SJCRH30 (cell line): ENCODE data around the gene BMPR1A. TPM values are rescaled to one million over a fixed set of nuclear protein-coding genes. Genes with fewer than 3 reads are reported as not detected.

Experiments
- DNase-seq, 2 experiments: peaks; one replicate each; pipeline ENCODE4 v3.0.0-alpha.2; 2015 to 2020
- H3K27ac ChIP-seq: fragments of 250-450 bp; sonication (Bioruptor Pico); 2 replicates; pipeline ENCODE4 v1.5.1; 2020; ENCODE audit warnings: mild to moderate bottlenecking, moderate library complexity
- H3K27me3 ChIP-seq: fragments of 250-450 bp; sonication (Bioruptor Pico); 2 replicates; pipeline ENCODE4 v1.5.1; 2020; ENCODE audit warnings: mild to moderate bottlenecking, moderate library complexity
- H3K36me3 ChIP-seq: fragments of 250-450 bp; sonication (Bioruptor Pico); 2 replicates; pipeline ENCODE4 v1.5.1; 2020; ENCODE audit warnings: mild to moderate bottlenecking, moderate library complexity
- H3K4me1 ChIP-seq: fragments of 250-450 bp; sonication (Bioruptor Pico); 2 replicates; pipeline ENCODE4 v1.5.1; 2020; ENCODE audit warnings: mild to moderate bottlenecking, moderate library complexity
- H3K4me3 ChIP-seq: fragments of 250-450 bp; sonication (Bioruptor Pico); 2 replicates; pipeline ENCODE4 v1.5.1; 2020; ENCODE audit warnings: mild to moderate bottlenecking, moderate library complexity
- H3K9me3 ChIP-seq: fragments of 250-450 bp; sonication (Bioruptor Pico); replicated peaks from 2 replicates; pipeline ENCODE4 v1.5.1; 2020; ENCODE audit warnings: mild to moderate bottlenecking, moderate library complexity
- total RNA-seq: library from RNA; depleted of rRNA; stranded (reverse); fragments of >200 nt; shearing (Covaris generic); gene quantifications from 2 replicates; pipeline ENCODE4 v1.2.3, GENCODE V29; 2014

The BMPR1A gene
- total RNA-seq, 1 experiment from 2014 or later = 36.3 TPM

DNA sequence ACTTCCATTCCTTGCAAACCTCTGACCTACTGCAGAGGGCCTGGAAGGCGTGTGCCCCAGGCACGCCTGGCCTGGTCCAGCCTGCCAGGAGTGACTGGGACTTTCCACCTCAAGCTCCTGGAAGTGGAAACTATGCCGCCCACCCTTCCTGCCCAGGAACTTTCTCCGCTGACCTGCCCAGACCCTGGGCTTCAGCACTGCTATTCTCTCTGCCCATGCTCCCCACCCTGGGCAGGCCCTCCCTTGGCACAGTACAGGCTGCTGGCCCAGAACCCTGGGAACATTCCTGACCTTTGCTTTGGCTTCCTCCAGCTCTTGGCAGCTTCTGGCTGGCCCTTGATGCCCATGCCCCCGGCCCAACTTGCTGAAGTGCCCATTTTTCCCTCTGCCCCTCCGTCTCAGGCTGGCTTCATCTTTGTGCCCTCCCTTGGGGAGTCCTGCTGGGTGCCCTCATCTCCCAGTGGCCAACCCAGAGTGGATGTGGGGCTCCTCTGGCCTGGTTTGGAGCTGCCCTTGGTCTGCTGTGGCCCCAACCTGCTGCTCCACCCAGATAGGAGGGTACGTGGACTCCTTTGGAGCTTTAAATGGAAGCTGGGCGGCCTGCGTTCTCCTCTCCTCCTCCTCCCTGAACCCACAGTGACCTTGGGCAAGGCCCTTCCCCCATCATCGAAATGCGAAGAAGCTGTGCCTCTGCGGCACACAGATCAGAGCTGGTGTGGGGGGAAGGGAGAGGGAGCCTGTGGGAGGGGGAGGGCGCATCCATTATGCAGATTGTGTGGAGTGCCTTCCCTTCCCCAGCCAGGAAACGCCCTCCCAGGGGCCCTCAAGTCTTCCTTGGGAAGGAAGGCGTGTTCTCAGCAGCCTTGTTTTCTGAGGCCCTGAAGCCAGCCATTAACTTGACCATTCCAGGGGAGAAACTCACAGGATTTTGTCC lies 197.6 kb downstream of the BMPR1A start:
- no peaks in the 10 kb centered on the region for H3K9me3 ChIP-seq
- no peak overlapping the region for H3K4me3 ChIP-seq
- no peak for DNase-seq

DNA sequence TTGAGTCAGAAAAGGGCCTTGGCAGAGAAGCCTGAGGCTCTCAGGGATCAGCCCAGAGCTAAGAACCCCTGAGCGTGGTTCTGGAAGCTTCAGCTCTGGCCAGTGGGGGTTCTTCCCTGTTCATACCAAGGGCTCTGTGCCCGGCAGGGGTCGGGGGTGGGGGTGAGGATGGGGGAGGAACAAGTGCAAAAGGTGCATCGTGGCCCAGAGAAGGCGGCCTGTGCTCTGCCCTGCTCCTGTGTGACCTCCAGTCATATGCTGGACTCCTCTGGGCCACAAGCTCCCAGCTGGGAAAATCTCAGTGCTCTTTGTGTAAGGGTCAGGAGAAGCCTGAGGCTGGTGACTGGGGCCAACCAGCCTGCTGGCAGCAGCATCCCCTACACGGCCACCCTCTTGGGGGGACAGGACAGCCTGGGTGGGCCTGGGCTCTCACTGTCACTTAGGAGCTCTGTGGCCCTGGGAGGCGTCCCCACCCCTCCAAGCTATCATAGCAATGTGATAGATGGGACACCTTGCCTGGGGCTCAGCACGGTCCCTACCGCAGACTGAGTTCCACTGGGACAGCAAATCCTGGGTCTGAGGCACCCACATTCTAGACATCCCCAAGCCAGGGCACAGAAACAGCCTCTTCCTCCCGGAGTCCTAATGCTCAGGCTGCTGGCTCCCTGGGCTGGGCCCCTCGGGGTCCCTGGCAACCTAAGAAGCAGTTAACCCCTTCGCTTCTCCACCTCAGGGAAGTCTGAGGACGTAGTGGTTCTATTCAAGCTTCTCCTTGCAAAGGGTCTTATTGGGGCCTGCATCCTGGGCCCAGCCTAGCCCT lies 198.5 kb downstream of the BMPR1A start:
- Histone ChIP-seq H3K36me3 (no peaks in the 10 kb centered on the region), H3K27ac (no peak overlapping the region), H3K27me3 (no peaks in the 10 kb centered on the region), H3K4me1 (peaks cover 21% of the 10 kb centered on the region), H3K4me3 (no peak overlapping the region), H3K9me3 (no peaks in the 10 kb centered on the region)
- no peak for DNase-seq

More for the DNA sequence above, 197.6 kb downstream of the BMPR1A start:
- H3K36me3 ChIP-seq = no peaks in the 10 kb centered on the region
- no peaks in the 10 kb centered on the region for H3K27me3 ChIP-seq
- H3K27ac ChIP-seq = no peak overlapping the region
- peaks cover 12% of the 10 kb centered on the region; the same call in 1 of the 2 replicates for H3K4me1 ChIP-seq

DNA sequence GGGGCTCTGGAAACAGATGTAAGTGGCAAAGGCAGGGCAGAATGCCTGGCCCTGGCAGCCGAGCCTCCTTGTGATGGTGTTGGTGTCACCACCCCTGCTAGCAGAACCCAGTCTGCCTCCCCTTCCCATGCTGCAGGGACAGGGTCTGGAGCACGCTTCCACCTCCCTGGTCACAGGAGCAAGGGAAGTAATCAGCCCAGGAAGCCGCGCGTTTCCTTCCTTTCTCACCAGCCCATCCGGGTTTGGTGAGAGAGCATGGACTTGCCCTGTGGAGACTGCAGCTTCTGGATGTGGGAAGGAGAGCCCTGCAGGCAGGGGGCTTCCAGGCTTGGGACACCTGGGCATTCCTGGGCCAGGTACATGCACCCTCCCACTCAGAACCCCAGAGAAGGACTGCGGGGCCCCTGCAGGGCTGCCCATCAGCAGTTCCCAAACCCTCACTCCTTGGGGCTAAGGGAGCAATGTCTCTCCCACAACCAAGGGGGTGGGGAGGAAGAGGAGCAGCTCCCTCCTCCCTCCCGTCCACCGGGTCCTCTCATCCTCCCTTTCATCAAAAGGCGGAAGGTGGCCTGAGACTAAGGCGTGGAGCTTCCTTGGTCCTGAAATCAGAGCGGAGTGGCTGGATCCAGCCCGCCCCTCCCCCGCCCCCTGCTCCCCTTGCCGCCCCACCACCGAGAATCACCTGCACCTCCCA lies 199.2 kb downstream of the BMPR1A start:
- Histone ChIP-seq H3K36me3 (no peaks in the 10 kb centered on the region), H3K4me3 (no peak overlapping the region), H3K9me3 (no peaks in the 10 kb centered on the region), H3K27ac (no peak overlapping the region), H3K27me3 (no peaks in the 10 kb centered on the region), H3K4me1 (peaks cover 28% of the 10 kb centered on the region)
- DNase-seq = no peak

- H3K27ac ChIP-seq = no peak overlapping the region
Measured at GRCh38 chr10:86956195-86956847, 199.9 kb downstream of the BMPR1A start.

GRCh38 chr10:86956848-86957448 lies 200.5 kb downstream of the BMPR1A start:
- DNase-seq = peak in 1 of 2 experiments; percentile 26
- H3K4me3 ChIP-seq = no peak overlapping the region
- H3K4me1 ChIP-seq = peaks cover 40% of the 10 kb centered on the region
- H3K9me3 ChIP-seq = no peaks in the 10 kb centered on the region
- H3K36me3 ChIP-seq = no peaks in the 10 kb centered on the region
- no peak overlapping the region for H3K27ac ChIP-seq
- H3K27me3 ChIP-seq = no peaks in the 10 kb centered on the region

More at GRCh38 chr10:86956195-86956847, 199.9 kb downstream of the BMPR1A start:
- DNase-seq = no peak
- Histone ChIP-seq H3K27me3 (no peaks in the 10 kb centered on the region), H3K36me3 (no peaks in the 10 kb centered on the region), H3K4me1 (peaks cover 34% of the 10 kb centered on the region), H3K4me3 (no peak overlapping the region), H3K9me3 (no peaks in the 10 kb centered on the region)

DNA sequence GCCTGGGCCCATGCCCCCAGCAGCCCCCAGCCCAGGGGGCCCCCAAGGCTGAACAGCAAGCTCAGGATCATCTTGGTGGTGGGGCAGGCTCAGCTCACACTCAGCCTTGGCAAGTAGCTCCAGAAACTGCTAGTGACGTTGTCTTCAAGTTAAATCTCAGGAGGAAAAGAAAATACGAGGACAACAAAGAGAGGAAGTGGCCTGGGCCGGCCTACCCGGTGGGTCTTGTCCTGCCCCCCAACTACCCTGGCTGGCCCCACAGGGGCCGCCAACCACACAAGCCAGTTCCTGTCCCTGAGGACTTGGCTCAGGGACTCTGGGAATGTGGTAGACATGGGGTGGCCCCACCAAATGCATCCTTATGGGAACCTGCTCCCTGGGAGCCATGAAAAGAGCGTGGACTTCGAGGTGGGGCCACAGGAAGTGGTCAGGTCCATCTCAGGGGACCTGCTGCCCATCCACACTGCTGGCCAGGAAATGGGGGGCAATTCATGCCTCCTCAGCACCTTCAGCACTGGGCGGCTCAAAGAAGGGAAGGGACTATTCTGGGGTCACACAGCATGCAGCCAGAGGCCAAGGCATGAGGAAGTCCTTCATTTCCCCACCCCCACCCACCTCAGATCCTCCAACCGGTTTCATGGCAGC lies 201.2 kb downstream of the BMPR1A start, which contains the start of gene MMRN2:
Gene MMRN2 (minus strand): TSS at position 145 of the 645 bp plus-strand sequence. CDS start 74 bp downstream, at position 71.
- Histone ChIP-seq H3K4me1 (peaks cover 45% of the 10 kb centered on the region), H3K27ac (peak within 1 kb of the TSS; percentile 60; the same call in 1 of the 2 replicates)
- DNase-seq = no peak

GRCh38 chr10:86958116-86958900 lies 201.9 kb downstream of the BMPR1A start, which contains the start of gene SNCG:
Gene SNCG, plus strand, starts transcription at chr10:86958599. Its CDS starts 99 bp downstream, at chr10:86958698.
- Histone ChIP-seq H3K9me3 (no peaks in the 10 kb centered on the region), H3K36me3 (no peaks in the 10 kb centered on the region), H3K4me1 (peaks cover 45% of the 10 kb centered on the region), H3K27me3 (no peaks in the 10 kb centered on the region), H3K27ac (peak within 1 kb of the TSS; percentile 60), H3K4me3 (peak within 1 kb of the TSS; percentile 57)
- peak; percentile 34 to 50 for DNase-seq

More for the DNA sequence above, 201.2 kb downstream of the BMPR1A start, which contains the start of gene MMRN2:
- Histone ChIP-seq H3K36me3 (no peaks in the 10 kb centered on the region), H3K9me3 (no peaks in the 10 kb centered on the region), H3K4me3 (peak within 1 kb of the TSS; percentile 57), H3K27me3 (no peaks in the 10 kb centered on the region)

DNA sequence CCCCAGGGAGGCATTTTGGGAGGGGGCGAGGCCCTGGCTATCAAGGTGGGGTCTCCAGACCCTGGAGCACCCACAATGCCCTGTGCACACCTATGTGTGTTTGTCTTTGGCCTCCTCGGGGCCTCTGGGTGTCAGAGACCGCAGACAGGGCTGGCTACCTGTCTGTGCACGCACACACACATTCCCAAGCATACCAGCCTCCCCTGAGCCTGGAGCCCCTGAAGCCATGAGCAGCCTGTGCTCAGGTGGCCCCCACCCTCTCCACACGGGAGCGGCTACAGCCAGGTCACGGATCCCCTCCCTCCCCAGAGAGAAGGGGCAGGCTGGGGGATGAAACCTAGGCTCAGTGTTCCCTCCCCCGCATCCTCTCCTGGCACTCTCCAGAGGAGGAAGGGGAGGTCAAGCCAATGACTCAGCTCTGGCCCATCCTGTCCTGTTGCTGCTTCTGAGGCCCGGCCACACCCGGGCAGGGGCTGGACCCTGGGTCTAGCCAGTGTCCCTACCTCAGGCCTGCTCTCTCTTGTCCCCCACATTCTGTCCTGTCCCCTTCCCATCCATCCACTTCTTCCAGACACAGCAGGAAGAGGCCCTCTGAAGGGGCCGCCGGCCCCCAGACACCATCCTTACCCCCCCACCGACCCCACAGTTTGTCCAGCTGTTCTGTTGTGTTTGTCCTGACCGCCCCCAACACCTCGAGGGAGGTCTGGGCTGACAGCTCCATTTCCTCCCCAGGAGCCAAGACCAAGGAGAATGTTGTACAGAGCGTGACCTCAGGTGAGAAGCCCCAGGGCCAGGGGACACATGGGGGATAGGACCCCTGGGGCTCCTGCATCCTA lies 202.7 kb downstream of the BMPR1A start:
- H3K27ac ChIP-seq = peak overlapping the region; percentile 60
- H3K4me3 ChIP-seq = peak overlapping the region; percentile 57
- H3K9me3 ChIP-seq = no peaks in the 10 kb centered on the region
- peaks cover 45% of the 10 kb centered on the region for H3K4me1 ChIP-seq
- H3K27me3 ChIP-seq = no peaks in the 10 kb centered on the region
- no peaks in the 10 kb centered on the region for H3K36me3 ChIP-seq
- DNase-seq = peak; percentile 72 to 76

GRCh38 chr10:86959737-86960002 lies 203.3 kb downstream of the BMPR1A start:
- H3K4me3 ChIP-seq = peak overlapping the region; percentile 57
- no peaks in the 10 kb centered on the region for H3K27me3 ChIP-seq
- peaks cover 45% of the 10 kb centered on the region for H3K4me1 ChIP-seq
- no peaks in the 10 kb centered on the region for H3K36me3 ChIP-seq
- H3K27ac ChIP-seq = peak overlapping the region; percentile 60
- no peaks in the 10 kb centered on the region for H3K9me3 ChIP-seq
- DNase-seq = no peak

DNA sequence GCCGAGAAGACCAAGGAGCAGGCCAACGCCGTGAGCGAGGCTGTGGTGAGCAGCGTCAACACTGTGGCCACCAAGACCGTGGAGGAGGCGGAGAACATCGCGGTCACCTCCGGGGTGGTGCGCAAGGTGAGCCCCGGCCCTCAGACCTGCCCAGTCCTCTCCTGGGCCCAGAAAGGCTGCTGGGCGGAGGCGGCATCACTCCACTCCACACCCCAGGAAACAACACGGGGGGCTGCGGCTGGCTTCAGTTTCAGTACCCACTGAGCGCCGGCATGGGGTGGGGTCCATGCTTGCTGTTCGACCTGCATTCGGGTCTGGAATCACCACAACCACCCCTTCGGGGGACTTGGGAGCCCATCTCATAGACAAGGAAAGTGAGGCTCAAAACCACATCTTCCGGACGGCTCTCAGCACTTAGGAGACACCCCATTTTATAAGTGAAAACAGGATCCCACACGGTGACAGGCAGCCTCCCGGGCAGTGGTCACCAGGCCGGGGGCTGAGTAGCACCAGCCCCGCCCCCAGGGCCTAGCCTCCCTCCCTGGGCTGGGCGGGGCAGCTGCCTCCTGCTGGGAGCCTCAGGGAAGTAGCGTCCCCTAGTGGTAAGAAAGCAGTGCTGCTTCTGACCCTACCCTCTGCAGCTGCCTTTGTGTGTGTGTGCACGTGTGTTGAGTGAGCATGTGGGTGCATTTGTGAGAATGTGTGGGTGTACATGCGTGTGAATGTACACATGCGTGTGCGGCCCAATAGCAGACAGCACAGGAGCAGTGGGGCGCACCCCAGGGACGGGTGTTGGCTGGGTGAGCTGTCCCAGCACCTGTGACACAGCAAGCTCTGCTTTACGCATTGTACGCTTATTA lies 203.8 kb downstream of the BMPR1A start:
- Histone ChIP-seq H3K4me3 (no peak overlapping the region), H3K27ac (peak overlapping the region; percentile 60), H3K27me3 (no peaks in the 10 kb centered on the region), H3K4me1 (peaks cover 45% of the 10 kb centered on the region), H3K9me3 (no peaks in the 10 kb centered on the region), H3K36me3 (no peaks in the 10 kb centered on the region)
- DNase-seq = peak; percentile 38 to 74

- H3K27me3 ChIP-seq = no peaks in the 10 kb centered on the region
- H3K27ac ChIP-seq = no peak overlapping the region
- no peak overlapping the region for H3K4me3 ChIP-seq
- DNase-seq = no peak
- no peaks in the 10 kb centered on the region for H3K36me3 ChIP-seq
- no peaks in the 10 kb centered on the region for H3K9me3 ChIP-seq
- H3K4me1 ChIP-seq = peaks cover 45% of the 10 kb centered on the region
Measured at GRCh38 chr10:86960863-86961434, 204.5 kb downstream of the BMPR1A start.
